HCT116 (cell line): ENCODE results near the gene PRELID2. TPM values are rescaled to one million over a fixed set of nuclear protein-coding genes. Genes with fewer than 3 reads are reported as not detected.

Experiments used
- ATAC-seq: fragments of 200-7000 bp; cut with Tn5 transposase; 2 replicates; pipeline ENCODE4 v1.9.1; 2020; ENCODE audit warnings: mild to moderate bottlenecking, moderate library complexity
- BruUV-seq: library from RNA; stranded (reverse); fragments of 400-500 nt; replicated peaks from 2 replicates; lab custom pipeline; 2021; lab: Mats Ljungman, UMichigan
- CTCF ChIA-PET: fragments of 300-600 bp; sonication (Branson Sonifier 250); formaldehyde crosslinking; loops from one replicate; lab custom pipeline; 2021; ENCODE audit warnings: antibody characterized with exemption; lab: Charles Lee
- POLR2A ChIA-PET: fragments of 300-600, 350-600 bp; sonication (Branson Sonifier 250); formaldehyde crosslinking; loops from one replicate; lab custom pipeline; 2021; ENCODE audit warnings: antibody characterized with exemption; lab: Charles Lee
- RAD21 ChIA-PET, 2 experiments: fragments of 300-600 bp; sonication (Branson Sonifier 250); formaldehyde crosslinking; loops; one replicate each; lab custom pipeline; 2023; ENCODE audit warnings: low total read pairs in 2 of 2; ENCODE audit not compliant: uncharacterized antibody in 2 of 2, unreplicated experiment in 2 of 2, low non-redundant PET in 1 of 2; lab: Charles Lee
- DNase-seq: peaks from one replicate; pipeline ENCODE4 v3.0.0-alpha.2; 2010; ENCODE audit warnings: low read depth, low spot score
- H2AFZ ChIP-seq: fragments of 200-600 bp; shearing (Covaris generic), sonication (generic); 2 replicates; pipeline ENCODE4 v1.6.1; 2017; ENCODE audit warnings: low read depth, mixed run types, mixed read lengths, antibody characterized with exemption, low read length; ENCODE audit not compliant: poor library complexity, severe bottlenecking
- H3K27ac ChIP-seq: 2 replicates; pipeline ENCODE4 v1.5.1; 2012; ENCODE audit warnings: low read depth, low read length
- H3K27me3 ChIP-seq: fragments of 200-600 bp; sonication (generic); 2 replicates; pipeline ENCODE4 v1.6.1; 2016; ENCODE audit warnings: mixed run types, low read length, mixed read lengths; ENCODE audit not compliant: insufficient read depth
- H3K36me3 ChIP-seq, 2 experiments: fragments of 200-500 bp in 1 of 2; fragments of 200-600 bp in 1 of 2; sonication (Bioruptor generic) in 1 of 2; sonication (generic) in 1 of 2; 2 replicates each; pipeline versions ENCODE4 v1.5.1 to v1.6.1; 2014 to 2016; ENCODE audit warnings: low read length in 2 of 2, inconsistent platforms in 1 of 2, mixed read lengths in 1 of 2, mixed run types in 1 of 2; ENCODE audit not compliant: insufficient read depth in 2 of 2, control insufficient read depth in 1 of 2
- H3K4me1 ChIP-seq, 2 experiments: fragments of 200-600 bp in 1 of 2; sonication (generic) in 1 of 2; 2 replicates each; pipeline versions ENCODE4 v1.5.1 to v1.6.1; 2012 to 2017; ENCODE audit warnings: low read length in 2 of 2, inconsistent platforms in 1 of 2, mild to moderate bottlenecking in 1 of 2, mixed read lengths in 1 of 2, mixed run types in 1 of 2, moderate library complexity in 1 of 2; ENCODE audit not compliant: insufficient read depth in 2 of 2, control insufficient read depth in 1 of 2
- H3K4me2 ChIP-seq: fragments of 200-600 bp; sonication (generic); 2 replicates; pipeline ENCODE4 v1.6.1; 2017; ENCODE audit warnings: mixed run types, low read length, mixed read lengths
- H3K4me3 ChIP-seq, 2 experiments: fragments of 200-600 bp in 1 of 2; sonication (generic) in 1 of 2; replicated peaks in 1 of 2; 2 replicates each; pipeline ENCODE4 v1.5.1; 2011 to 2016; ENCODE audit warnings: low read length in 2 of 2, control low read depth in 1 of 2, low read depth in 1 of 2, mild to moderate bottlenecking in 1 of 2, mixed read lengths in 1 of 2, mixed run types in 1 of 2
- H3K79me2 ChIP-seq: fragments of 200-600 bp; sonication (generic); 2 replicates; pipeline ENCODE4 v1.6.1; 2017; ENCODE audit warnings: mild to moderate bottlenecking, mixed run types, low read length, moderate library complexity, mixed read lengths; ENCODE audit not compliant: insufficient read depth
- H3K9ac ChIP-seq: fragments of 200-600 bp; sonication (generic); 2 replicates; pipeline ENCODE4 v1.6.1; 2016; ENCODE audit warnings: low read length, mixed read lengths
- H3K9me2 ChIP-seq: fragments of 200-600 bp; sonication (generic), shearing (Covaris generic); 2 replicates; pipeline ENCODE4 v1.6.1; 2017; ENCODE audit warnings: mixed run types, mild to moderate bottlenecking, moderate library complexity; ENCODE audit not compliant: insufficient read depth
- H3K9me3 ChIP-seq, 2 experiments: fragments of 200-500 bp in 1 of 2; fragments of 200-600 bp in 1 of 2; sonication (Bioruptor generic) in 1 of 2; sonication (generic) in 1 of 2; 2 replicates each; pipeline ENCODE4 v1.6.1; 2014 to 2017; ENCODE audit warnings: low read length in 2 of 2, mixed read lengths in 2 of 2, inconsistent platforms in 1 of 2, low read depth in 1 of 2, mild to moderate bottlenecking in 1 of 2, mixed run types in 1 of 2, moderate library complexity in 1 of 2; ENCODE audit not compliant: control insufficient read depth in 1 of 2, insufficient read depth in 1 of 2
- H4K20me1 ChIP-seq: fragments of 200-600 bp; sonication (generic), shearing (Covaris generic); 2 replicates; pipeline ENCODE4 v1.6.1; 2017; ENCODE audit warnings: mixed run types, mild to moderate bottlenecking, moderate library complexity; ENCODE audit not compliant: insufficient read depth
- EGR1 ChIP-seq: IDR thresholded peaks from 2 replicates; pipeline ENCODE4 v1.6.1; 2012; ENCODE audit warnings: low read depth
- EZH2 ChIP-seq: fragments of 200-600 bp; sonication (generic); IDR thresholded peaks from 2 replicates; pipeline ENCODE4 v1.6.1; 2017; ENCODE audit warnings: antibody characterized with exemption, mixed run types
- EZH2phosphoT487 ChIP-seq: fragments of 200-600 bp; IDR thresholded peaks from 2 replicates; pipeline ENCODE4 v1.6.1; 2018; ENCODE audit warnings: antibody characterized with exemption, borderline replicate concordance
- JUND ChIP-seq: IDR thresholded peaks from 2 replicates; pipeline ENCODE4 v1.6.1; 2012
- RAD21 ChIP-seq: IDR thresholded peaks from 2 replicates; pipeline ENCODE4 v1.6.1; 2012; ENCODE audit warnings: low read depth, mild to moderate bottlenecking
- SP1 ChIP-seq: IDR thresholded peaks from 2 replicates; pipeline ENCODE4 v1.6.1; 2012; ENCODE audit warnings: low read depth
- YY1 ChIP-seq: IDR thresholded peaks from 2 replicates; pipeline ENCODE4 v1.6.1; 2011; ENCODE audit warnings: low read length, low read depth, moderate library complexity, mild to moderate bottlenecking; ENCODE audit not compliant: insufficient replicate concordance; ENCODE audit errors: extremely low read depth
- intact Hi-C: fragments of 100-400 bp; cut with micrococcal nuclease; formaldehyde crosslinking; loops from 2 replicates; pipeline ENCODE4 v1.10.0; 2022
- total RNA-seq: library from RNA; stranded (reverse); gene quantifications from one replicate; pipeline ENCODE4 v1.2.1, GENCODE V29; 2021; ENCODE audit not compliant: unreplicated experiment
- TF ChIP-seq, protein P1 (sequence below): IDR thresholded peaks from 2 replicates; pipeline ENCODE4 v1.6.1; 2011; ENCODE audit warnings: mild to moderate bottlenecking, low read length, moderate library complexity; ENCODE audit not compliant: insufficient replicate concordance; ENCODE audit errors: extremely low read depth
- TF ChIP-seq, protein P2 (sequence below), 3 experiments: fragments of 200-600 bp in 1 of 3; sonication (generic) in 1 of 3; IDR thresholded peaks in 2 of 3; conservative IDR thresholded peaks in 1 of 3; 2 replicates each; pipeline ENCODE4 v1.5.1; 2012 to 2017; ENCODE audit warnings: low read depth in 2 of 3, low read length in 2 of 3, antibody characterized with exemption in 1 of 3, borderline replicate concordance in 1 of 3, control low read depth in 1 of 3, mild to moderate bottlenecking in 1 of 3, mixed read lengths in 1 of 3, mixed run types in 1 of 3, moderate library complexity in 1 of 3; ENCODE audit not compliant: insufficient read depth in 1 of 3
- TF ChIP-seq, protein P3 (sequence below): IDR thresholded peaks from 2 replicates; pipeline ENCODE4 v1.6.1; 2012
- TF ChIP-seq, protein P4 (sequence below): IDR thresholded peaks from 2 replicates; pipeline ENCODE4 v1.6.1; 2012

The PRELID2 gene
- total RNA-seq, 1 experiment from 2014 or later = 20.1 TPM

DNA sequence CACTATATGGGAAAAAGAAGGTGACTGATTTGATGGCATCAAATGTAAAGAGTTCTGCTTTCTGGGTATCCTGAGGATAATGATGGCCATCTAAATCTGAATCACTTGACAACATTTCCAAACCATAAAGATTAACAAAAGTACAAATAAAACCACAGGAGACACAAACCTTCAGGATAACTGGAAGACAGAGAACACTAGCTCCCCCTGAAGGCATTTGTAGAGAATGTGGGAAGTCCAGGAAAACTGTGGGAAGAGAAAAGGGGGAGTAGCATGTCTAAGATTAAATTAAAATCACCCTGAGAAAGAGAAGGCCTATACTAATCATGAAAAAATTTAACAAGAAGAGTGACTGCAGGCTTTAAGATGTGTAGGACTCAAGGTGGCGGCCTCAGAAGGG, 116.2 kb downstream of the PRELID2 start:
- Histone ChIP-seq H3K4me2 (no peak overlapping the region), H3K4me3 (no peak overlapping the region), H3K27ac (no peak overlapping the region), H3K9me2 (no peaks in the 10 kb centered on the region), H4K20me1 (no peaks in the 10 kb centered on the region), H3K9me3 (no peaks in the 10 kb centered on the region), H3K4me1 (no peaks in the 10 kb centered on the region)
- ATAC-seq = peak; percentile 71
- ChIA-PET CTCF (interaction anchor here (1.5 to 2.4 kb wide), 2 partner anchors 22 to 37 kb away, joined by 3 to 11 read pairs; no protein-coding TSS in a partner anchor), POLR2A (no interaction called here), RAD21 (interaction anchor here in 1 of 2 experiments (0.6 kb wide), 1 partner anchor 502 kb away, joined by 3 read pairs; no protein-coding TSS in a partner anchor)
- BruUV-seq = no TSS peak
- intact Hi-C loops = no loop called here
- TF ChIP-seq, protein P1, sequence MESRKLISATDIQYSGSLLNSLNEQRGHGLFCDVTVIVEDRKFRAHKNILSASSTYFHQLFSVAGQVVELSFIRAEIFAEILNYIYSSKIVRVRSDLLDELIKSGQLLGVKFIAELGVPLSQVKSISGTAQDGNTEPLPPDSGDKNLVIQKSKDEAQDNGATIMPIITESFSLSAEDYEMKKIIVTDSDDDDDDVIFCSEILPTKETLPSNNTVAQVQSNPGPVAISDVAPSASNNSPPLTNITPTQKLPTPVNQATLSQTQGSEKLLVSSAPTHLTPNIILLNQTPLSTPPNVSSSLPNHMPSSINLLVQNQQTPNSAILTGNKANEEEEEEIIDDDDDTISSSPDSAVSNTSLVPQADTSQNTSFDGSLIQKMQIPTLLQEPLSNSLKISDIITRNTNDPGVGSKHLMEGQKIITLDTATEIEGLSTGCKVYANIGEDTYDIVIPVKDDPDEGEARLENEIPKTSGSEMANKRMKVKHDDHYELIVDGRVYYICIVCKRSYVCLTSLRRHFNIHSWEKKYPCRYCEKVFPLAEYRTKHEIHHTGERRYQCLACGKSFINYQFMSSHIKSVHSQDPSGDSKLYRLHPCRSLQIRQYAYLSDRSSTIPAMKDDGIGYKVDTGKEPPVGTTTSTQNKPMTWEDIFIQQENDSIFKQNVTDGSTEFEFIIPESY = no peak
- TF ChIP-seq, protein P2, sequence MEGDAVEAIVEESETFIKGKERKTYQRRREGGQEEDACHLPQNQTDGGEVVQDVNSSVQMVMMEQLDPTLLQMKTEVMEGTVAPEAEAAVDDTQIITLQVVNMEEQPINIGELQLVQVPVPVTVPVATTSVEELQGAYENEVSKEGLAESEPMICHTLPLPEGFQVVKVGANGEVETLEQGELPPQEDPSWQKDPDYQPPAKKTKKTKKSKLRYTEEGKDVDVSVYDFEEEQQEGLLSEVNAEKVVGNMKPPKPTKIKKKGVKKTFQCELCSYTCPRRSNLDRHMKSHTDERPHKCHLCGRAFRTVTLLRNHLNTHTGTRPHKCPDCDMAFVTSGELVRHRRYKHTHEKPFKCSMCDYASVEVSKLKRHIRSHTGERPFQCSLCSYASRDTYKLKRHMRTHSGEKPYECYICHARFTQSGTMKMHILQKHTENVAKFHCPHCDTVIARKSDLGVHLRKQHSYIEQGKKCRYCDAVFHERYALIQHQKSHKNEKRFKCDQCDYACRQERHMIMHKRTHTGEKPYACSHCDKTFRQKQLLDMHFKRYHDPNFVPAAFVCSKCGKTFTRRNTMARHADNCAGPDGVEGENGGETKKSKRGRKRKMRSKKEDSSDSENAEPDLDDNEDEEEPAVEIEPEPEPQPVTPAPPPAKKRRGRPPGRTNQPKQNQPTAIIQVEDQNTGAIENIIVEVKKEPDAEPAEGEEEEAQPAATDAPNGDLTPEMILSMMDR (IDR thresholded peaks at IDR 0.05 in 2 of 3, conservative IDR thresholded peaks at IDR 0.05 in 1 of 3; ENCODE audit: borderline replicate concordance in 1 of 3, insufficient read depth in 1 of 3, low read depth in 2 of 3, low read length in 2 of 3) = peak; percentile 25 to 65 (median 64); a peak in 5 of 6 replicates
- peak; percentile 56 for TF ChIP-seq RAD21
- TF ChIP-seq, all 23 proteins: peak for 2
- Histone ChIP-seq H2AFZ (no peak overlapping the region), H3K79me2 (no peaks in the 10 kb centered on the region), H3K27me3 (no peaks in the 10 kb centered on the region), H3K9ac (no peak overlapping the region), H3K36me3 (no peaks in the 10 kb centered on the region)
- DNase-seq = peak; percentile 4

DNA sequence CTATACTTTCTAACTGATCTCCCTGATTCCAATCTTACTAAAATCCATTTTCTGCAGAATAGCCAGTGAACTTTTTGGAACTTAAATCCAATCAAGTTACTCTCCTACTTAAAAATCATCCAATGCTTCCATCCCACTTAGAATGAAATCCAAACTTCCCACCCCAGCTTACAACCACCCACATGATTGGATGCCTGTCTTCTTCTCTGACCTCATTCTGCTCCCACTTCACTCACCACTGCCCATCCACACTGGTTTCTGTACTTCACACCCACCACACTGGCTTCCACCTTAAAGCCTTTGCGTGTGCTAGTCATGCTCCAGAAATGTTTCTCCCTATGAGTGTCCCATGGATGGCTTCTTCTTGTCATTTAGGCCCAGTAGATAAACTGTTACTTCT, 119.7 kb downstream of the PRELID2 start:
- no peaks in the 10 kb centered on the region for H3K9me2 ChIP-seq
- intact Hi-C loops = no loop called here
- TF ChIP-seq EGR1 (no peak), YY1 (no peak), JUND (no peak), SP1 (no peak), EZH2phosphoT487 (no peak), EZH2 (no peak)
- TF ChIP-seq, protein P3, sequence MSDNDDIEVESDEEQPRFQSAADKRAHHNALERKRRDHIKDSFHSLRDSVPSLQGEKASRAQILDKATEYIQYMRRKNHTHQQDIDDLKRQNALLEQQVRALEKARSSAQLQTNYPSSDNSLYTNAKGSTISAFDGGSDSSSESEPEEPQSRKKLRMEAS = no peak
- TF ChIP-seq, protein P4, sequence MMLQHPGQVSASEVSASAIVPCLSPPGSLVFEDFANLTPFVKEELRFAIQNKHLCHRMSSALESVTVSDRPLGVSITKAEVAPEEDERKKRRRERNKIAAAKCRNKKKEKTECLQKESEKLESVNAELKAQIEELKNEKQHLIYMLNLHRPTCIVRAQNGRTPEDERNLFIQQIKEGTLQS = no peak

More for the DNA sequence above, 119.7 kb downstream of the PRELID2 start:
- Histone ChIP-seq H3K27me3 (no peaks in the 10 kb centered on the region), H3K4me2 (no peak overlapping the region), H4K20me1 (no peaks in the 10 kb centered on the region), H3K9ac (no peak overlapping the region), H3K4me3 (no peak overlapping the region), H2AFZ (no peak overlapping the region), H3K4me1 (no peaks in the 10 kb centered on the region), H3K36me3 (no peaks in the 10 kb centered on the region), H3K9me3 (no peaks in the 10 kb centered on the region), H3K79me2 (no peaks in the 10 kb centered on the region), H3K27ac (no peak overlapping the region)
- no peak for ATAC-seq
- BruUV-seq = no TSS peak
- RAD21 ChIA-PET = no interaction called here
- DNase-seq = no peak
- CTCF ChIA-PET = no interaction called here
- POLR2A ChIA-PET = no interaction called here
